ENCODE measurements around the gene ESR1.

DNA sequence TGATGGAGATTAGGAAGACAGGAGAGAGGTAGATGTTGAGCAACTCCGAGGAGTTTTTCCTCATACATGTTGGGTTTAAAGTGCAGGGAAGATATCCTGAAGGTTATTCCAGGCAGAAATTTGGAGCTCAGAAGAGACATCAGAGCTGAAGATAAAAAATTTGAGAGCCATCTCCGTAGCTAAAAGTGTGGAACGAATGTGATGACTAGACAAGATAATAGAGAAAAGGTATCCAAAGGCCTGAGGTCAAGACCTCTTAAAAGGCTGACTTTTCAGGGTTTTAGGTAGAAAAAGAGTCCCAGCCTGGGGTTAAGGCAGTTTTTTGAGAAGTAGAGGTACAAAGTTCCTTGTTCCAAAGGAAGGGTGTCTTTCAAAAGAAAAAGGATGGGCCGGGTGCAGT, 214.8 kb downstream of the ESR1 start:
- TF ChIP-seq, protein P1, sequence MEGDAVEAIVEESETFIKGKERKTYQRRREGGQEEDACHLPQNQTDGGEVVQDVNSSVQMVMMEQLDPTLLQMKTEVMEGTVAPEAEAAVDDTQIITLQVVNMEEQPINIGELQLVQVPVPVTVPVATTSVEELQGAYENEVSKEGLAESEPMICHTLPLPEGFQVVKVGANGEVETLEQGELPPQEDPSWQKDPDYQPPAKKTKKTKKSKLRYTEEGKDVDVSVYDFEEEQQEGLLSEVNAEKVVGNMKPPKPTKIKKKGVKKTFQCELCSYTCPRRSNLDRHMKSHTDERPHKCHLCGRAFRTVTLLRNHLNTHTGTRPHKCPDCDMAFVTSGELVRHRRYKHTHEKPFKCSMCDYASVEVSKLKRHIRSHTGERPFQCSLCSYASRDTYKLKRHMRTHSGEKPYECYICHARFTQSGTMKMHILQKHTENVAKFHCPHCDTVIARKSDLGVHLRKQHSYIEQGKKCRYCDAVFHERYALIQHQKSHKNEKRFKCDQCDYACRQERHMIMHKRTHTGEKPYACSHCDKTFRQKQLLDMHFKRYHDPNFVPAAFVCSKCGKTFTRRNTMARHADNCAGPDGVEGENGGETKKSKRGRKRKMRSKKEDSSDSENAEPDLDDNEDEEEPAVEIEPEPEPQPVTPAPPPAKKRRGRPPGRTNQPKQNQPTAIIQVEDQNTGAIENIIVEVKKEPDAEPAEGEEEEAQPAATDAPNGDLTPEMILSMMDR (optimal IDR thresholded peaks at IDR 0.05 in 1 of 3, IDR thresholded peaks at IDR 0.05 in 1 of 3, conservative IDR thresholded peaks at IDR 0.05 in 1 of 3; ENCODE audit: extremely low read depth in 1 of 3, insufficient read depth in 2 of 3, low read length in 3 of 3), result no peak
- no peak for TF ChIP-seq EZH2 (IDR thresholded peaks at IDR 0.05; ENCODE audit: low read length)

Data from keratinocyte (primary cell).